HL-60 (cell line): ENCODE results near the gene AFP.

ENCODE experiments used
- DNase-seq, 2 experiments: peaks; one replicate each; pipeline ENCODE4 v3.0.0-alpha.2; 2010 to 2020; ENCODE audit warnings: low read depth in 1 of 2, low spot score in 1 of 2
- H3K27ac ChIP-seq: fragments of 250-450 bp; sonication (Bioruptor Pico); replicated peaks from 2 replicates; pipeline ENCODE4 v1.5.1; 2020; ENCODE audit warnings: mild to moderate bottlenecking, moderate library complexity
- H3K27me3 ChIP-seq: fragments of 250-450 bp; sonication (Bioruptor Pico); 2 replicates; pipeline ENCODE4 v1.5.1; 2021; ENCODE audit warnings: mild to moderate bottlenecking, moderate library complexity; ENCODE audit not compliant: insufficient read depth, poor library complexity, severe bottlenecking
- H3K4me3 ChIP-seq: replicated peaks from 2 replicates; pipeline ENCODE4 v1.5.1; 2011; ENCODE audit warnings: mild to moderate bottlenecking, control low read depth, low read length; ENCODE audit not compliant: insufficient read depth
- CTCF ChIP-seq: IDR thresholded peaks from one replicate; pipeline ENCODE4 v1.5.1; 2011; ENCODE audit warnings: low read length, control low read depth, inconsistent platforms; ENCODE audit not compliant: insufficient read depth
- GABPA ChIP-seq: IDR thresholded peaks from 2 replicates; pipeline ENCODE4 v1.6.1; 2012; ENCODE audit warnings: low read depth
- POLR2AphosphoS5 ChIP-seq: IDR thresholded peaks from 2 replicates; pipeline ENCODE4 v1.6.1; 2012; ENCODE audit warnings: low read depth
- SPI1 ChIP-seq: IDR thresholded peaks from 2 replicates; pipeline ENCODE4 v1.6.1; 2012; ENCODE audit warnings: low read depth, mild to moderate bottlenecking, borderline replicate concordance
- TF ChIP-seq, protein P1 (sequence below): IDR thresholded peaks from 2 replicates; pipeline ENCODE4 v1.6.1; 2012; ENCODE audit warnings: low read depth; ENCODE audit not compliant: insufficient replicate concordance

Gene AFP

DNA sequence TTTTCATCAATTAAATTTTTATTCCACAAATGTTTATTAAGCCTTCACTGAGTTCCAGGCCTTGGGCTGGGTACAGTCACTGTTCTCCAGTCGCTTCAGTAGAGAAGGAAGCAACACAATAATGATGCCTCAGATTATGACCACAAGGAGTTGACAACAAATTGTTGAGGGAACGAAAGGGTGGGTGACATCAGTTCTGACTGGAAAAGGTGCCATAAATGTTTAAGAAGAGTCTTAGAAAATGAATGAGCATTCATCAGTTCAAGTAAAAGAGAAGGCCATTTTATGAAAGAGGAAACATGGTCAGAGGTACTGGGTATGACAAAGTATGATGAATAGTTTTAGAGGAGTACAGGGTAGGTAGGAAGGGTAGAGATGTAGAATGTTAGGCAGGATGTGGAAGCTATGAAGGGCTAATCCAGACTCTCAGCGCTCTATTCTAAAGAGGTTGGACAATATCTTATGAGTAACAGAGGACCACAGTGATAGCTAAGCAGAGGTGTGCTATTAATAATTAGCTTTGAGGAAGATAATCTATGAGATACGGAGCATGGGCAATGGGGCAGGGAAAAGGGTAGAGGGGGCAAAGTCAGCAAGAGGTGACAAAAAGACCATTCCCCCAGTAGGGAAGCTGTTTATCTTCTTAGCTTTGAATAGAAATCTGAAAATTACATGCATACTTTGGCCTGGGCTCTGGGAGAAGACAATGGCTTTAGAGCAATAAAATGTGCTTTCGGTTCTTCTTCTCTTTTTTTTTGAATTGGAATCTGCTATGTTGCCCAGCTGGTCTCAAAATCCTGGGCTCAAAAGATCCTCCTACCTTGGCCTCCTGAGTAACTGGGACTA is 20.4 kb downstream of the AFP start:
- no peak for DNase-seq
- TF ChIP-seq CTCF (no peak), POLR2AphosphoS5 (no peak), GABPA (no peak), SPI1 (no peak)
- TF ChIP-seq, protein P1, sequence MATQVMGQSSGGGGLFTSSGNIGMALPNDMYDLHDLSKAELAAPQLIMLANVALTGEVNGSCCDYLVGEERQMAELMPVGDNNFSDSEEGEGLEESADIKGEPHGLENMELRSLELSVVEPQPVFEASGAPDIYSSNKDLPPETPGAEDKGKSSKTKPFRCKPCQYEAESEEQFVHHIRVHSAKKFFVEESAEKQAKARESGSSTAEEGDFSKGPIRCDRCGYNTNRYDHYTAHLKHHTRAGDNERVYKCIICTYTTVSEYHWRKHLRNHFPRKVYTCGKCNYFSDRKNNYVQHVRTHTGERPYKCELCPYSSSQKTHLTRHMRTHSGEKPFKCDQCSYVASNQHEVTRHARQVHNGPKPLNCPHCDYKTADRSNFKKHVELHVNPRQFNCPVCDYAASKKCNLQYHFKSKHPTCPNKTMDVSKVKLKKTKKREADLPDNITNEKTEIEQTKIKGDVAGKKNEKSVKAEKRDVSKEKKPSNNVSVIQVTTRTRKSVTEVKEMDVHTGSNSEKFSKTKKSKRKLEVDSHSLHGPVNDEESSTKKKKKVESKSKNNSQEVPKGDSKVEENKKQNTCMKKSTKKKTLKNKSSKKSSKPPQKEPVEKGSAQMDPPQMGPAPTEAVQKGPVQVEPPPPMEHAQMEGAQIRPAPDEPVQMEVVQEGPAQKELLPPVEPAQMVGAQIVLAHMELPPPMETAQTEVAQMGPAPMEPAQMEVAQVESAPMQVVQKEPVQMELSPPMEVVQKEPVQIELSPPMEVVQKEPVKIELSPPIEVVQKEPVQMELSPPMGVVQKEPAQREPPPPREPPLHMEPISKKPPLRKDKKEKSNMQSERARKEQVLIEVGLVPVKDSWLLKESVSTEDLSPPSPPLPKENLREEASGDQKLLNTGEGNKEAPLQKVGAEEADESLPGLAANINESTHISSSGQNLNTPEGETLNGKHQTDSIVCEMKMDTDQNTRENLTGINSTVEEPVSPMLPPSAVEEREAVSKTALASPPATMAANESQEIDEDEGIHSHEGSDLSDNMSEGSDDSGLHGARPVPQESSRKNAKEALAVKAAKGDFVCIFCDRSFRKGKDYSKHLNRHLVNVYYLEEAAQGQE, result no peak
- Histone ChIP-seq H3K27ac (no peak overlapping the region), H3K4me3 (no peak overlapping the region), H3K27me3 (no peaks in the 10 kb centered on the region)

- TF ChIP-seq POLR2AphosphoS5 (no peak), GABPA (no peak)
- H3K27ac ChIP-seq, result no peak overlapping the region
- no peak overlapping the region for H3K4me3 ChIP-seq
Observed at GRCh38 chr4:73458184-73459047, 22.4 kb downstream of the AFP start.

GRCh38 chr4:73459048-73459421 is 23.0 kb downstream of the AFP start:
- Histone ChIP-seq H3K27me3 (no peaks in the 10 kb centered on the region), H3K27ac (no peak overlapping the region), H3K4me3 (no peak overlapping the region)
- TF ChIP-seq SPI1, result no peak
- TF ChIP-seq, protein P1, result no peak
- no peak for TF ChIP-seq CTCF
- no peak for TF ChIP-seq GABPA
- TF ChIP-seq POLR2AphosphoS5, result no peak
- no peak for DNase-seq

More at GRCh38 chr4:73458184-73459047, 22.4 kb downstream of the AFP start:
- H3K27me3 ChIP-seq, result no peaks in the 10 kb centered on the region
- DNase-seq, result no peak

- Histone ChIP-seq H3K4me3 (no peak overlapping the region), H3K27me3 (no peaks in the 10 kb centered on the region), H3K27ac (no peak overlapping the region)
- TF ChIP-seq, protein P1, result no peak
- no peak for TF ChIP-seq CTCF
- TF ChIP-seq GABPA, result no peak
- no peak for TF ChIP-seq POLR2AphosphoS5
- TF ChIP-seq SPI1, result no peak
- no peak for DNase-seq
Observed at GRCh38 chr4:73460913-73461522, 25.0 kb downstream of the AFP start.
